Uterus (tissue), 2 donors: ENCODE measurements around the gene GNB2.

Experiments used
- CTCF ChIP-seq, 4 experiments: fragments of 200-600 bp in 2 of 4; fragments of 450-650 bp in 2 of 4; sonication (generic) in 2 of 4; IDR thresholded peaks; one replicate each; pipeline ENCODE4 v1.5.1; 2016 to 2019; ENCODE audit warnings: antibody characterized with exemption in 4 of 4, mild to moderate bottlenecking in 2 of 4, moderate library complexity in 1 of 4
- POLR2A ChIP-seq, 2 donors: fragments of 450-650 bp; IDR thresholded peaks; one replicate each; pipeline ENCODE4 v1.6.1; 2016; ENCODE audit warnings: antibody characterized with exemption in 2 of 2, mild to moderate bottlenecking in 1 of 2, moderate library complexity in 1 of 2

- TF ChIP-seq CTCF (IDR thresholded peaks at IDR 0.05) (no peak), POLR2A (IDR thresholded peaks at IDR 0.05) (no peak)
Measured at GRCh38 chr7:100639995-100640516, 33.5 kb upstream of the GNB2 start.
